Vagina (tissue), 2 donors: ENCODE data around the gene SQSTM1. TPM values are rescaled to one million over a fixed set of nuclear protein-coding genes. Genes with fewer than 3 reads are reported as not detected.

Experiments
- DNase-seq, 2 donors: peaks; one replicate each; pipeline ENCODE4 v3.0.0-alpha.2; 2017; ENCODE audit errors: extremely low spot score in 2 of 2
- H3K27ac ChIP-seq: fragments of 200-600 bp; sonication (generic); one replicate; pipeline ENCODE4 v1.5.1; 2019
- H3K27me3 ChIP-seq: fragments of 200-600 bp; sonication (generic); one replicate; pipeline ENCODE4 v1.5.1; 2019
- H3K36me3 ChIP-seq, 2 donors: fragments of 200-600 bp; sonication (generic); one replicate each; pipeline ENCODE4 v1.5.1; 2017 to 2019
- H3K4me1 ChIP-seq: fragments of 200-600 bp; sonication (generic); one replicate; pipeline ENCODE4 v1.5.1; 2019
- H3K4me3 ChIP-seq, 2 donors: fragments of 200-600 bp; sonication (generic); 1 replicate in 1 of 2; 2 replicates in 1 of 2; pipeline ENCODE4 v1.5.1; 2016 to 2019
- H3K9me3 ChIP-seq: fragments of 200-600 bp; sonication (generic); one replicate; pipeline ENCODE4 v1.5.1; 2019
- POLR2A ChIP-seq, 2 donors: fragments of 450-650 bp; IDR thresholded peaks; one replicate each; pipeline ENCODE4 v1.6.1; 2017; ENCODE audit warnings: antibody characterized with exemption in 2 of 2, mild to moderate bottlenecking in 2 of 2, moderate library complexity in 2 of 2
- POLR2AphosphoS5 ChIP-seq, 2 donors: sonication (generic); formaldehyde crosslinking; IDR thresholded peaks; one replicate each; pipeline ENCODE4 v1.9.0; 2017; ENCODE audit warnings: antibody characterized with exemption in 2 of 2, mild to moderate bottlenecking in 2 of 2, low read depth in 1 of 2; ENCODE audit not compliant: insufficient read depth in 1 of 2
- intact Hi-C: fragments of 100-400 bp; cut with DNase I; formaldehyde crosslinking; loops from one replicate; pipeline ENCODE4 v1.15.1; 2023
- total RNA-seq: library from RNA; depleted of rRNA; stranded (reverse); fragments of >200 nt; gene quantifications from one replicate; pipeline ENCODE4 v1.2.3, GENCODE V29; 2016
- TF ChIP-seq, protein P1 (sequence below), 3 experiments: fragments of 450-650 bp in 2 of 3; fragments of 200-600 bp in 1 of 3; sonication (generic) in 1 of 3; IDR thresholded peaks; one replicate each; pipeline ENCODE4 v1.5.1; 2017 to 2019; ENCODE audit warnings: antibody characterized with exemption in 3 of 3, mild to moderate bottlenecking in 2 of 3, moderate library complexity in 2 of 3

Gene SQSTM1
- total RNA-seq, 1 donor from 2014 or later: 373 TPM

DNA sequence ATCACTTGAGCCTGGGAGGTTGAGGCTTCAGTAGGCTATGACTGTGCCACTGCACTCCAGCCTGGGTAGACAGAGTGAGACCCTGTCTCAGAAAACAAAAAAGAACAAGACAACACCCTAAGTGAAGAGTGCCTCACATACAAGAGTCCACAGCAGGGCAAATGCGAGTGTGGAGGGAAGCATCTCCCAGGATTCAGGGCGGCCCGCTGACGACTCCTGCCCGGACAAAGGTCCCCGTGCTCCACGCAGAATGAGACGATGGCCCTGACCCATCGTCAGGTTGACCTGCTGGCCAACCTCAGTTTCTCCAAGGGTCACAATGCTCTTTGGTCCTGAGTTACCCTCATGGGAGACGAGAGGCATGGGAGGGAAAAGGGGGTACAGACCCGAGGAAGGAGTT is 19.6 kb downstream of the SQSTM1 start:
- Histone ChIP-seq H3K9me3 (peaks cover 8% of the 10 kb centered on the region), H3K36me3 (peaks cover 7 to 60% of the 10 kb centered on the region in 2 donors), H3K4me3 (no peak overlapping the region), H3K4me1 (peaks cover 9% of the 10 kb centered on the region), H3K27ac (no peak overlapping the region), H3K27me3 (no peaks in the 10 kb centered on the region)
- TF ChIP-seq, protein P1, sequence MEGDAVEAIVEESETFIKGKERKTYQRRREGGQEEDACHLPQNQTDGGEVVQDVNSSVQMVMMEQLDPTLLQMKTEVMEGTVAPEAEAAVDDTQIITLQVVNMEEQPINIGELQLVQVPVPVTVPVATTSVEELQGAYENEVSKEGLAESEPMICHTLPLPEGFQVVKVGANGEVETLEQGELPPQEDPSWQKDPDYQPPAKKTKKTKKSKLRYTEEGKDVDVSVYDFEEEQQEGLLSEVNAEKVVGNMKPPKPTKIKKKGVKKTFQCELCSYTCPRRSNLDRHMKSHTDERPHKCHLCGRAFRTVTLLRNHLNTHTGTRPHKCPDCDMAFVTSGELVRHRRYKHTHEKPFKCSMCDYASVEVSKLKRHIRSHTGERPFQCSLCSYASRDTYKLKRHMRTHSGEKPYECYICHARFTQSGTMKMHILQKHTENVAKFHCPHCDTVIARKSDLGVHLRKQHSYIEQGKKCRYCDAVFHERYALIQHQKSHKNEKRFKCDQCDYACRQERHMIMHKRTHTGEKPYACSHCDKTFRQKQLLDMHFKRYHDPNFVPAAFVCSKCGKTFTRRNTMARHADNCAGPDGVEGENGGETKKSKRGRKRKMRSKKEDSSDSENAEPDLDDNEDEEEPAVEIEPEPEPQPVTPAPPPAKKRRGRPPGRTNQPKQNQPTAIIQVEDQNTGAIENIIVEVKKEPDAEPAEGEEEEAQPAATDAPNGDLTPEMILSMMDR (IDR thresholded peaks at IDR 0.05): no peak
- TF ChIP-seq POLR2AphosphoS5 (IDR thresholded peaks at IDR 0.05; ENCODE audit: insufficient read depth in 1 of 2, low read depth in 1 of 2) (no peak), POLR2A (IDR thresholded peaks at IDR 0.05) (no peak)
- no peak for DNase-seq
- intact Hi-C loops: no loop called here

DNA sequence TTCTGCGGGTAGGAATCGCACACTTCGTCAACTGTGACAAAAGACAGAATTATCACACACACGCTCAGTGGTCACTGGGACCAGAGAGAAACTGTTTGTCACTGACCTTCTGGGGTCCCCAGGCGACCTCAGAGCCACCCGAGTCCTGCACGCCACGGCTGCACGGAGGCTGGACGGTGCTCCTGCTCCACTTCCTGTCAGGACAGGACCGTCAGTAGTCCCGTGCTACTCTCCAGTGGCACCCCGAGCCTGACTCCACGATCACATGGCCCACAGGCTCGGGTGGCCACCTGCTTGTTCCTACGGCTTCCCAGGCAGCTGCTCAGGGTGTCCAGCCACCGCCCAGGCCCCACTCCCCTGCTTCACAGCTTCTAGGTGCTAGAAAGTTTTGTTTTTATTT is 20.1 kb downstream of the SQSTM1 start:
- Histone ChIP-seq H3K9me3 (peaks cover 8% of the 10 kb centered on the region), H3K4me1 (peaks cover 9% of the 10 kb centered on the region), H3K27me3 (no peaks in the 10 kb centered on the region), H3K27ac (no peak overlapping the region), H3K4me3 (no peak overlapping the region), H3K36me3 (peaks cover 7 to 64% of the 10 kb centered on the region in 2 donors)
- no peak for DNase-seq
- TF ChIP-seq POLR2A (IDR thresholded peaks at IDR 0.05): no peak
- no peak for TF ChIP-seq POLR2AphosphoS5 (IDR thresholded peaks at IDR 0.05; ENCODE audit: insufficient read depth in 1 of 2, low read depth in 1 of 2)
- TF ChIP-seq, protein P1 (IDR thresholded peaks at IDR 0.05): no peak
- intact Hi-C loops: no loop called here

DNA sequence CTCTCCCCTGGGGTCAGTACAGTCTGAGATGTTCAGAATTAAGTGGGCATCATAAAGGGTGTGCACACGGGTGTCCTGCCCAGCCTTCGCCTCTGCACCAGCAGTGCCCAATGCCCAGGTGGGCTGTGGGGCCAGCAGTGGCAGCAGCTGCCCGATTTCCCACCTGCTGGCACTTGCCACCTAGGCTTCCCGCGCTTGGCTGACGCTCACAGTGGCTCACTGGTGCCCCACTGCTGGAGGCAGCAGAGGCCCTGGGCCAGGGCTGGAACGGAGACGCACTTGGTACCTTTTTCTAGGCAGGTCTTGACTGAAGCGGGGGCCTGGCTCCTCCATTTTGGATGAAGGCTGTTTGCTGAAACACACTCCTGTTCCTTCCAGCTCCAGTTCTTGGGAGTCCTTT is 20.9 kb downstream of the SQSTM1 start:
- TF ChIP-seq POLR2AphosphoS5 (IDR thresholded peaks at IDR 0.05; ENCODE audit: insufficient read depth in 1 of 2, low read depth in 1 of 2) (no peak), POLR2A (IDR thresholded peaks at IDR 0.05) (no peak)
- TF ChIP-seq, protein P1 (IDR thresholded peaks at IDR 0.05): no peak
- peaks cover 2% of the 10 kb centered on the region for H3K4me1 ChIP-seq
- peaks cover 4 to 63% of the 10 kb centered on the region in 2 donors for H3K36me3 ChIP-seq
- H3K27ac ChIP-seq: no peak overlapping the region
- DNase-seq: no peak
- intact Hi-C loops: no loop called here
- H3K9me3 ChIP-seq: peaks cover 8% of the 10 kb centered on the region
- H3K4me3 ChIP-seq: no peak overlapping the region
- H3K27me3 ChIP-seq: no peaks in the 10 kb centered on the region

DNA sequence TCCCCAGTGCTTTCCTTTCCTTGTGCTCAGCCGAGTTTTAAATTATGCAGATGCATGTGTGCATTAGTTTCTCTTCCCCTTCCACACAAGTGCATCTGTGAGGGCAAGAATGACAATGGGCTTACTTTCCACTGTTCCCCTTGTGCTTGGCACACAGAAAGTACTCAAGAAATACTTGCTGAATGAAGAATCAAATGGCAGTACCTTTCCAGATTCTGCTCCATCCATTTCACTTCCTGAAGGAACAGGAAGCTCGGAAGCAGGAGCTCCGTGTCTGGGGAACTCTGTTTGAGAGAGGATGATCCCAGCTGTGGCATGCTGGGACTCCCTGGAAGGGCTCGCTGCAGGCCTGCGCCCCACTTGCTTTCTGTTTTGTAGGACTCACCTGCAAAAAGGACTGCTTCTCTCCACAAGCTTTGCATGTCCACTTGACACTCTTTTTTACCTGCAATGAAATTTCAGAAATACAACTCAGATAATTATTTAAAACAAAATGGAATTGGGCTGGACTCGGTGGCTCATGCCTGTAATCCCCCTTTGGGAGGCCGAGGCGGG is 32.4 kb downstream of the SQSTM1 start:
- H3K9me3 ChIP-seq: no peaks in the 10 kb centered on the region
- H3K4me3 ChIP-seq: no peak overlapping the region
- H3K4me1 ChIP-seq: peaks cover 24% of the 10 kb centered on the region
- TF ChIP-seq POLR2A (IDR thresholded peaks at IDR 0.05): no peak
- no peak for TF ChIP-seq POLR2AphosphoS5 (IDR thresholded peaks at IDR 0.05; ENCODE audit: insufficient read depth in 1 of 2, low read depth in 1 of 2)
- TF ChIP-seq, protein P1 (IDR thresholded peaks at IDR 0.05): no peak
- H3K27ac ChIP-seq: no peak overlapping the region
- intact Hi-C loops: loop anchor here (10.0 kb wide), 2 partner anchors 48 to 98 kb away; partner anchors contain the start of gene MGAT4B
- H3K27me3 ChIP-seq: no peaks in the 10 kb centered on the region
- no peak for DNase-seq
- peaks cover 0 to 51% of the 10 kb centered on the region in 2 donors for H3K36me3 ChIP-seq

DNA sequence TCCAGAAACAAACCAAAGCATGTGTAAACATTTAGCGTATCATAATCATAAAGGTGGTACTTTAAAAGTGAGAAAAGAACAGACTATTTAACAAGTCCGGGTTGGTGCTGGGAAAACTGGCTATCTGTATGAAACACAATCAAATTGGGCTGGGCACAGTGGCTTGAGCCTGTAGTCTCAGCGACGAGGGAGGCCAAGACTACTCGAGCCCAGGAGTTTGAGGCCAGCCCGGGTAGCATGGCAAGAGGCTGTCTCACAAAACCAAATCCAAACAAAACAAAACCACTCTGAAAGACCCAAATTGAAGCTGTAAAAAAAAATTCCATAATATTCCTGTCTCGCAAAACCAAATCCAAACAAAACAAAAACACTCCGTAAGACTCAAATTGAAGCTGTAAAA is 33.7 kb downstream of the SQSTM1 start:
- Histone ChIP-seq H3K4me3 (no peak overlapping the region), H3K27ac (no peak overlapping the region), H3K36me3 (peaks cover 0 to 40% of the 10 kb centered on the region in 2 donors), H3K27me3 (no peaks in the 10 kb centered on the region), H3K4me1 (peaks cover 25% of the 10 kb centered on the region), H3K9me3 (no peaks in the 10 kb centered on the region)
- intact Hi-C loops: loop anchor here (10.0 kb wide), 2 partner anchors 50 to 100 kb away; partner anchors contain the start of gene MGAT4B
- DNase-seq: no peak
- TF ChIP-seq, protein P1 (IDR thresholded peaks at IDR 0.05): no peak
- TF ChIP-seq POLR2A (IDR thresholded peaks at IDR 0.05) (no peak), POLR2AphosphoS5 (IDR thresholded peaks at IDR 0.05; ENCODE audit: insufficient read depth in 1 of 2, low read depth in 1 of 2) (no peak)
